K562 (cell line): ENCODE results near the gene PPP1R14C. TPM values are rescaled to one million over a fixed set of nuclear protein-coding genes. Genes with fewer than 3 reads are reported as not detected.

Experiments
- ATAC-seq: fragments of 200-7000 bp; cut with Tn5 transposase; 3 replicates; pipeline ENCODE4 v1.9.1; 2020; ENCODE audit warnings: moderate library complexity
- BruUV-seq: library from RNA; stranded (reverse); fragments of 400-500 nt; replicated peaks from 2 replicates; lab custom pipeline; 2021; lab: Mats Ljungman, UMichigan
- CTCF ChIA-PET: fragments of 300-600 bp; formaldehyde crosslinking; extraction: SDS; loops from one replicate; lab custom pipeline; 2021; ENCODE audit warnings: low intra/inter-chr PET ratio; lab: Yijun Ruan, JAX
- POLR2A ChIA-PET: fragments of 300-600, 350-650 bp; sonication (Branson Sonifier 250); formaldehyde crosslinking; extraction: SDS; loops from one replicate; lab custom pipeline; 2021; ENCODE audit warnings: antibody characterized with exemption, inconsistent platforms; lab: Yijun Ruan, JAX
- DNase-seq, 4 experiments: peaks; one replicate each; pipeline versions ENCODE4 v3.0.0 to v3.0.0-alpha.2; 2011 to 2018; ENCODE audit warnings: low spot score in 3 of 4, mixed read lengths in 3 of 4; ENCODE audit errors: extremely low read depth in 1 of 4
- FAIRE-seq: peaks from 2 replicates; lab custom pipeline; 2011; peaks lifted over from hg19 to GRCh38; lab: Jason Lieb, UNC
- H2AFZ ChIP-seq: 2 replicates; pipeline ENCODE4 v1.6.0; 2011; ENCODE audit warnings: low read depth, low read length, control low read depth, inconsistent platforms
- H3K27ac ChIP-seq: fragments of 200-600 bp; 3 replicates; pipeline ENCODE4 v1.8.0; 2011; ENCODE audit warnings: low read depth, mild to moderate bottlenecking, control low read depth, inconsistent platforms, low read length, moderate library complexity, mixed read lengths; ENCODE audit errors: extremely low read depth
- H3K27me3 ChIP-seq, 2 experiments: fragments of 300-600 bp in 1 of 2; 2 replicates in 1 of 2; 3 replicates in 1 of 2; pipeline versions ENCODE4 v1.6.0 to v1.8.0; 2011; ENCODE audit warnings: inconsistent platforms in 2 of 2, low read length in 2 of 2, mild to moderate bottlenecking in 1 of 2, mixed read lengths in 1 of 2, moderate library complexity in 1 of 2; ENCODE audit not compliant: control insufficient read depth in 2 of 2, insufficient read depth in 2 of 2
- H3K36me3 ChIP-seq: fragments of 300-600 bp; 3 replicates; pipeline ENCODE4 v1.8.0; 2011; ENCODE audit warnings: mild to moderate bottlenecking, low read length, inconsistent platforms; ENCODE audit not compliant: control insufficient read depth, insufficient read depth
- H3K4me1 ChIP-seq, 2 experiments: fragments of 200-600 bp in 1 of 2; replicated peaks in 1 of 2; 2 replicates in 1 of 2; 3 replicates in 1 of 2; pipeline versions ENCODE4 v1.5.1 to v1.8.0; 2011; ENCODE audit warnings: inconsistent platforms in 2 of 2, low read length in 2 of 2, mild to moderate bottlenecking in 1 of 2, mixed read lengths in 1 of 2, moderate library complexity in 1 of 2; ENCODE audit not compliant: control insufficient read depth in 2 of 2, insufficient read depth in 2 of 2
- H3K4me2 ChIP-seq: 2 replicates; pipeline ENCODE4 v1.6.1; 2011; ENCODE audit warnings: low read length, control low read depth, inconsistent platforms, mixed read lengths; ENCODE audit not compliant: insufficient read depth
- H3K4me3 ChIP-seq: fragments of 200-600 bp; sonication (generic), shearing (Covaris generic); 2 replicates; pipeline ENCODE4 v1.5.1; 2016; ENCODE audit warnings: control low read depth, inconsistent platforms
- H3K79me2 ChIP-seq: fragments of 200-600 bp; 3 replicates; pipeline ENCODE4 v1.8.0; 2011; ENCODE audit warnings: low read length, inconsistent platforms; ENCODE audit not compliant: control insufficient read depth, insufficient read depth
- H3K9ac ChIP-seq, 2 experiments: 2 replicates each; pipeline versions ENCODE4 v1.6.0 to v1.6.1; 2011; ENCODE audit warnings: low read depth in 2 of 2, low read length in 2 of 2, control low read depth in 1 of 2, inconsistent platforms in 1 of 2, mild to moderate bottlenecking in 1 of 2, mixed read lengths in 1 of 2; ENCODE audit not compliant: insufficient read depth in 1 of 2
- H3K9me1 ChIP-seq: one replicate; pipeline ENCODE4 v1.6.0; 2011; ENCODE audit warnings: inconsistent platforms, mild to moderate bottlenecking, low read length, moderate library complexity; ENCODE audit not compliant: control insufficient read depth, insufficient read depth
- H3K9me3 ChIP-seq: replicated peaks from 2 replicates; pipeline ENCODE4 v1.5.1; 2011; ENCODE audit warnings: low read depth, low read length, inconsistent platforms; ENCODE audit not compliant: control insufficient read depth, insufficient read depth
- H4K20me1 ChIP-seq: replicated peaks from 2 replicates; pipeline ENCODE4 v1.6.1; 2011; ENCODE audit warnings: low read length, inconsistent platforms, mixed read lengths; ENCODE audit not compliant: control insufficient read depth, insufficient read depth
- CHCHD3 ChIP-seq: fragments of 250-450 bp; sonication (Bioruptor Pico); IDR thresholded peaks from 2 replicates; pipeline ENCODE4 v2.1.2; 2022; ENCODE audit warnings: mild to moderate bottlenecking
- CHD4 ChIP-seq: fragments of 200-600 bp; sonication (generic); IDR thresholded peaks from 3 replicates; pipeline ENCODE4 v1.6.1; 2012; ENCODE audit warnings: low read depth, mild to moderate bottlenecking, mixed read lengths, low read length, inconsistent platforms; ENCODE audit not compliant: insufficient read depth, insufficient replicate concordance, poor library complexity, severe bottlenecking
- GATAD2A ChIP-seq: fragments of 450-650 bp; IDR thresholded peaks from 2 replicates; pipeline ENCODE4 v1.6.1; 2017
- KLF16 ChIP-seq: IDR thresholded peaks from 2 replicates; pipeline ENCODE4 v1.6.1; 2016; ENCODE audit warnings: antibody characterized with exemption
- NBN ChIP-seq: fragments of 450-650 bp; IDR thresholded peaks from 2 replicates; pipeline ENCODE4 v1.6.1; 2016; ENCODE audit warnings: low read depth, mild to moderate bottlenecking
- PCBP2 ChIP-seq: fragments of 200-400 bp; formaldehyde crosslinking; IDR thresholded peaks from 2 replicates; pipeline ENCODE4 v1.6.1; 2018; ENCODE audit warnings: low read length, low read depth, mild to moderate bottlenecking, moderate library complexity; ENCODE audit not compliant: poor library complexity, severe bottlenecking
- PHTF2 ChIP-seq: fragments of 250-450 bp; sonication (Bioruptor Pico); IDR thresholded peaks from 2 replicates; pipeline ENCODE4 v1.5.0; 2021; ENCODE audit warnings: mild to moderate bottlenecking
- RUNX1 ChIP-seq: sonication (generic); IDR thresholded peaks from 2 replicates; pipeline ENCODE4 v1.6.1; 2016; ENCODE audit warnings: antibody characterized with exemption, low read depth
- SAFB2 ChIP-seq: fragments of 200-400 bp; formaldehyde crosslinking; IDR thresholded peaks from 2 replicates; pipeline ENCODE4 v1.6.1; 2018; ENCODE audit warnings: borderline replicate concordance, low read length, low read depth, moderate library complexity; ENCODE audit not compliant: severe bottlenecking
- TAF9B ChIP-seq: fragments of 450-650 bp; IDR thresholded peaks from 2 replicates; pipeline ENCODE4 v1.6.1; 2018; ENCODE audit warnings: mild to moderate bottlenecking; ENCODE audit not compliant: partially characterized antibody
- U2AF1 ChIP-seq: fragments of 200-400 bp; formaldehyde crosslinking; optimal IDR thresholded peaks from 2 replicates; pipeline ENCODE3; 2017; ENCODE audit warnings: mild to moderate bottlenecking, low read depth, low read length, moderate library complexity
- WGBS: fragments of 100-300 bp; shearing (Covaris generic); methylation state at CpG from one replicate; pipeline ENCODE4 v1.1.6; 2016; ENCODE audit warnings: low coverage, mixed read lengths; ENCODE audit not compliant: insufficient coverage; ENCODE audit errors: missing lambda C conversion rate; 5-methylcytosine and 5-hydroxymethylcytosine counted together
- in situ Hi-C: fragments of 300-500 bp; cut with MboI; formaldehyde crosslinking; loops from 4 replicates; pipeline ENCODE4 v1.15.0; 2018; ENCODE audit warnings: inconsistent platforms, mixed read lengths
- intact Hi-C: fragments of 100-400 bp; cut with micrococcal nuclease; formaldehyde crosslinking; loops from 2 replicates; pipeline ENCODE4 v1.14.2; 2022
- polyA plus RNA-seq, 8 experiments: library from polyadenylated mRNA; depleted of rRNA in 4 of 8; stranded (reverse) in 5 of 8; unstranded in 3 of 8; fragments of >200 nt; fragmentation: Nextera tagmentation in 2 of 8; fragmentation: Illumina TruSeq in 1 of 8; extraction: Ambion mirVana in 2 of 8; extraction: Trizol in 1 of 8; gene quantifications; 2 replicates each; pipeline versions ENCODE4 v1.2.1 to v1.2.3, GENCODE V29; 2011 to 2014; ENCODE audit warnings: inconsistent platforms in 1 of 8, missing spikeins in 1 of 8
- total RNA-seq, 7 experiments: library from RNA; depleted of rRNA in 6 of 7; stranded (reverse); fragments of >200 nt in 6 of 7; fragmentation: Illumina TruSeq in 2 of 7; extraction: Trizol in 2 of 7; gene quantifications; 2 replicates each; pipeline versions ENCODE4 v1.2.1 to v1.2.3, GENCODE V29; 2011 to 2021; ENCODE audit warnings: low replicate concordance in 1 of 7
- TF ChIP-seq, protein P1 (sequence below): fragments of 250-450 bp; sonication (Bioruptor Pico); IDR thresholded peaks from 2 replicates; pipeline ENCODE4 v1.4.0; 2020; ENCODE audit warnings: mild to moderate bottlenecking, moderate library complexity
- TF ChIP-seq, protein P2 (sequence below): fragments of 250-450 bp; sonication (Bioruptor Pico); IDR thresholded peaks from 2 replicates; pipeline ENCODE4 v1.4.0; 2020; ENCODE audit warnings: mild to moderate bottlenecking, moderate library complexity, borderline replicate concordance
- TF ChIP-seq, protein P3 (sequence below): fragments of 250-450 bp; sonication (Bioruptor Pico); IDR thresholded peaks from 2 replicates; pipeline ENCODE4 v1.8.0; 2022; ENCODE audit warnings: inconsistent platforms

The PPP1R14C gene
- total and polyA plus RNA-seq, 9 of the 15 experiments (the other 6 are each of a cell fraction or from before 2014, with no cell fraction given): 4.5 to 16.6 (median 11.9) TPM

DNA sequence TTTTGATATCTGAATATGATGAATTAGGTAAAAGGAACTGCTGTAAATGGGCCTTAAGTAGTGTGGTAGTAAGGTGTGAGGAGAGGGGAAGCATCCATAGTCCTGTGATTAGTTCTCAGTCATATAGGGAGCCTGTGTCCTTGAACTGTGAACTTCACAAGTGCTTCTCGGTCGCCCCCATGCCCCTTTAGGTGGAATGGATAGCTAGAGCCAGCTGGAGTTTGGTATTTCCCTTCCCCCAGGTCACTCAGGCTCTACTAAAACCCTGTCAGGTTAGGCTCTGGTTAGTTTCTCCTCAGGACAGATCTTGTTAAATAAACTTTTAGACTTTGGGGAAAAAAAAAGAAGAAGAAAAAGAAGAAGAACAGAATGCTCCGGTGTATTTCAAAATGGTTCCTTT is 82.0 kb downstream of the PPP1R14C start:
- no peaks in the 10 kb centered on the region for H4K20me1 ChIP-seq
- WGBS: 30% methylated on average over 3 of the region's 3 CpGs
- no peaks in the 10 kb centered on the region for H3K36me3 ChIP-seq
- H3K4me3 ChIP-seq: no peak overlapping the region
- peaks cover 3 to 22% of the 10 kb centered on the region in 2 experiments; a peak in 3 of 5 replicates for H3K4me1 ChIP-seq
- intact Hi-C loops: no loop called here
- H3K27me3 ChIP-seq: no peaks in the 10 kb centered on the region
- H3K9me3 ChIP-seq: no peaks in the 10 kb centered on the region
- POLR2A ChIA-PET: interaction anchor here (0.8 to 1.9 kb wide), 3 partner anchors 9 to 47 kb away, joined by 3 to 6 read pairs (median 3); no protein-coding TSS in a partner anchor
- ATAC-seq (no peak), DNase-seq (no peak), FAIRE-seq (no peak)
- H2AFZ ChIP-seq: no peak overlapping the region
- H3K9ac ChIP-seq: no peak overlapping the region
- CTCF ChIA-PET: no interaction called here
- H3K79me2 ChIP-seq: no peaks in the 10 kb centered on the region
- in situ Hi-C loops: no loop called here
- H3K9me1 ChIP-seq: no peaks in the 10 kb centered on the region
- BruUV-seq: no TSS peak
- H3K4me2 ChIP-seq: no peak overlapping the region
- TF ChIP-seq CHCHD3 (CRISPR knock-in tag) (no peak), KLF16 (no peak), CHD4 (no peak), PHTF2 (CRISPR knock-in tag) (no peak), U2AF1 (no peak), PCBP2 (no peak), NBN (no peak), GATAD2A (no peak), TAF9B (no peak), RUNX1 (no peak), SAFB2 (no peak)
- TF ChIP-seq, protein P1, sequence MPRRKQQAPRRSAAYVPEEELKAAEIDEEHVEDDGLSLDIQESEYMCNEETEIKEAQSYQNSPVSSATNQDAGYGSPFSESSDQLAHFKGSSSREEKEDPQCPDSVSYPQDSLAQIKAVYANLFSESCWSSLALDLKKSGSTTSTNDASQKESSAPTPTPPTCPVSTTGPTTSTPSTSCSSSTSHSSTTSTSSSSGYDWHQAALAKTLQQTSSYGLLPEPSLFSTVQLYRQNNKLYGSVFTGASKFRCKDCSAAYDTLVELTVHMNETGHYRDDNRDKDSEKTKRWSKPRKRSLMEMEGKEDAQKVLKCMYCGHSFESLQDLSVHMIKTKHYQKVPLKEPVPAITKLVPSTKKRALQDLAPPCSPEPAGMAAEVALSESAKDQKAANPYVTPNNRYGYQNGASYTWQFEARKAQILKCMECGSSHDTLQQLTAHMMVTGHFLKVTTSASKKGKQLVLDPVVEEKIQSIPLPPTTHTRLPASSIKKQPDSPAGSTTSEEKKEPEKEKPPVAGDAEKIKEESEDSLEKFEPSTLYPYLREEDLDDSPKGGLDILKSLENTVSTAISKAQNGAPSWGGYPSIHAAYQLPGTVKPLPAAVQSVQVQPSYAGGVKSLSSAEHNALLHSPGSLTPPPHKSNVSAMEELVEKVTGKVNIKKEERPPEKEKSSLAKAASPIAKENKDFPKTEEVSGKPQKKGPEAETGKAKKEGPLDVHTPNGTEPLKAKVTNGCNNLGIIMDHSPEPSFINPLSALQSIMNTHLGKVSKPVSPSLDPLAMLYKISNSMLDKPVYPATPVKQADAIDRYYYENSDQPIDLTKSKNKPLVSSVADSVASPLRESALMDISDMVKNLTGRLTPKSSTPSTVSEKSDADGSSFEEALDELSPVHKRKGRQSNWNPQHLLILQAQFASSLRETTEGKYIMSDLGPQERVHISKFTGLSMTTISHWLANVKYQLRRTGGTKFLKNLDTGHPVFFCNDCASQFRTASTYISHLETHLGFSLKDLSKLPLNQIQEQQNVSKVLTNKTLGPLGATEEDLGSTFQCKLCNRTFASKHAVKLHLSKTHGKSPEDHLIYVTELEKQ (CRISPR knock-in tag): no peak
- TF ChIP-seq, protein P2, sequence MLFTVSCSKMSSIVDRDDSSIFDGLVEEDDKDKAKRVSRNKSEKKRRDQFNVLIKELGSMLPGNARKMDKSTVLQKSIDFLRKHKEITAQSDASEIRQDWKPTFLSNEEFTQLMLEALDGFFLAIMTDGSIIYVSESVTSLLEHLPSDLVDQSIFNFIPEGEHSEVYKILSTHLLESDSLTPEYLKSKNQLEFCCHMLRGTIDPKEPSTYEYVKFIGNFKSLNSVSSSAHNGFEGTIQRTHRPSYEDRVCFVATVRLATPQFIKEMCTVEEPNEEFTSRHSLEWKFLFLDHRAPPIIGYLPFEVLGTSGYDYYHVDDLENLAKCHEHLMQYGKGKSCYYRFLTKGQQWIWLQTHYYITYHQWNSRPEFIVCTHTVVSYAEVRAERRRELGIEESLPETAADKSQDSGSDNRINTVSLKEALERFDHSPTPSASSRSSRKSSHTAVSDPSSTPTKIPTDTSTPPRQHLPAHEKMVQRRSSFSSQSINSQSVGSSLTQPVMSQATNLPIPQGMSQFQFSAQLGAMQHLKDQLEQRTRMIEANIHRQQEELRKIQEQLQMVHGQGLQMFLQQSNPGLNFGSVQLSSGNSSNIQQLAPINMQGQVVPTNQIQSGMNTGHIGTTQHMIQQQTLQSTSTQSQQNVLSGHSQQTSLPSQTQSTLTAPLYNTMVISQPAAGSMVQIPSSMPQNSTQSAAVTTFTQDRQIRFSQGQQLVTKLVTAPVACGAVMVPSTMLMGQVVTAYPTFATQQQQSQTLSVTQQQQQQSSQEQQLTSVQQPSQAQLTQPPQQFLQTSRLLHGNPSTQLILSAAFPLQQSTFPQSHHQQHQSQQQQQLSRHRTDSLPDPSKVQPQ: no peak
- TF ChIP-seq, protein P3, sequence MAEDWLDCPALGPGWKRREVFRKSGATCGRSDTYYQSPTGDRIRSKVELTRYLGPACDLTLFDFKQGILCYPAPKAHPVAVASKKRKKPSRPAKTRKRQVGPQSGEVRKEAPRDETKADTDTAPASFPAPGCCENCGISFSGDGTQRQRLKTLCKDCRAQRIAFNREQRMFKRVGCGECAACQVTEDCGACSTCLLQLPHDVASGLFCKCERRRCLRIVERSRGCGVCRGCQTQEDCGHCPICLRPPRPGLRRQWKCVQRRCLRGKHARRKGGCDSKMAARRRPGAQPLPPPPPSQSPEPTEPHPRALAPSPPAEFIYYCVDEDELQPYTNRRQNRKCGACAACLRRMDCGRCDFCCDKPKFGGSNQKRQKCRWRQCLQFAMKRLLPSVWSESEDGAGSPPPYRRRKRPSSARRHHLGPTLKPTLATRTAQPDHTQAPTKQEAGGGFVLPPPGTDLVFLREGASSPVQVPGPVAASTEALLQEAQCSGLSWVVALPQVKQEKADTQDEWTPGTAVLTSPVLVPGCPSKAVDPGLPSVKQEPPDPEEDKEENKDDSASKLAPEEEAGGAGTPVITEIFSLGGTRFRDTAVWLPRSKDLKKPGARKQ (CRISPR knock-in tag): no peak
- H3K27ac ChIP-seq: no peak overlapping the region
